ENCODE results near the gene LIN54.
"Not testable (repeated sequence)": the region's sequence is repeated elsewhere in the genome, so short reads cannot be mapped to it uniquely, and the experiment has no call there.

The LIN54 gene

GRCh38 chr4:83010522-83011318, at the start of gene LIN54:
Gene LIN54, minus strand, starts transcription at chr4:83010823. Its CDS starts 25,979 bp downstream, at chr4:82984844.
- DNase-seq (ENCODE audit: low read depth in 2 of 3, low spot score in 2 of 3), result peak; percentile 51 to 61 (median 53)

DNA sequence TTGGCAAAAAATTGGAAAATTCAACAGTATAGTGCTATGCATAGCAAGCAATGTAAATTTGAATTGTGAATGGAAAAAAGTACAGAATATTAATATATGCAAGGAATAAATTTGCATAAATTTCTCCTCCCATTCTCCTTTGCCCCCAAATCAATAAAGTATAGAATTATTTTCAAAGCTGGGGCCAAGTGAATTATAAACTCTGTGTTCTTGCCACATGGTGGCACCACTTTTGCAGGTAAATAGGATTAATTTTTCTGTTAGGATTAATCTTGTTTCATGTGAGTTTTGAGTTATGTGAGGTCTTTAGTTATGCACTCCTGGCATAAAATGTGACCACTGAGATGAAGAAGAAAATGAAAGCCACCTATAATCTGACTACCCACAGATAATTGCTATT, 44.3 kb upstream of the LIN54 start:
- no peak for DNase-seq (ENCODE audit: low read depth in 2 of 3, low spot score in 2 of 3)

DNA sequence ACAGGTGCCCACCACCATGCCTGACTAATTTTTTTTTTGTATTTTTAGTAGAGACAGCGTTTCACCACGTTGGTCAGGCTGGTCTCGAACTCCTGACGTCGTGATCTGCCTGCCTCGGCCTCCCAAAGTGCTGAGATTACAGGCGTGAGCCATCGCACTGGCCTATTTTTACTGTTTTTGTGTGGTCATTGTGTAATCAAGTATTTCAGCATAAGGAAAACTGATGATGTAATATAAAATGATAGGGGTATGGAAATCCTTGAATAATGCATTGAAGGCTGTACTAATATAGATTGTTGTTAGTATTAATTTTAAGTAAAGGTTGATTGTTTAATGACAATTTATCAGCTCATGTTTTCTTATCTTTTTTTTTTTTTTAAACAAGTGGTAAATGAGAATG, 38.2 kb upstream of the LIN54 start:
- DNase-seq (ENCODE audit: low read depth in 2 of 3, low spot score in 2 of 3), result not testable (repeated sequence)

GRCh38 chr4:83046693-83047473, 36.3 kb upstream of the LIN54 start:
- no peak for DNase-seq (ENCODE audit: low read depth in 2 of 3, low spot score in 2 of 3)

- DNase-seq (ENCODE audit: low read depth in 2 of 3, low spot score in 2 of 3), result no peak
Observed at GRCh38 chr4:83043801-83044407, 33.3 kb upstream of the LIN54 start.

GRCh38 chr4:83043157-83043556, 32.5 kb upstream of the LIN54 start:
- not testable (repeated sequence) for DNase-seq (ENCODE audit: low read depth in 2 of 3, low spot score in 2 of 3)

DNA sequence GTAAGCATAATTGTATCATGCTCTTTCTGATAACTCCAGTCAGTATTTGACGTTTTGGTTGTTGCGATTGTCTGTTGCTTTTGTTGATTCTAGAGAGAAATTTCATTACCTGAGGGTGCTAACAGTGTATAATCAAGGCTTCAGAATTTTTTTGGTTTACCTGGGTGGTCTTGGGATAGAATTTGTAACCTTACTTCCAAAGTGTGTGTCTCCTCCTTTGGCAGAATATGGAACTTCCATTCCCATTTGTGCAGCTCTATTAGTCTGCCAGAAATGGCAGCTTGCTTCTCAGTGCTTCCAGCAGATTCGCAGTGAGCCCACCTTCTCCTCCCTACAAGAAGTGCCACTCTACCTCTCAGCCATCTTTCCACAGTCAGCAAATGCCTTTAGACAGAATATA, 29.6 kb upstream of the LIN54 start:
- DNase-seq (ENCODE audit: low read depth in 2 of 3, low spot score in 2 of 3), result no peak

- no peak for DNase-seq (ENCODE audit: low read depth in 2 of 3, low spot score in 2 of 3)
Observed at GRCh38 chr4:83036991-83037665, 26.5 kb upstream of the LIN54 start.

DNA sequence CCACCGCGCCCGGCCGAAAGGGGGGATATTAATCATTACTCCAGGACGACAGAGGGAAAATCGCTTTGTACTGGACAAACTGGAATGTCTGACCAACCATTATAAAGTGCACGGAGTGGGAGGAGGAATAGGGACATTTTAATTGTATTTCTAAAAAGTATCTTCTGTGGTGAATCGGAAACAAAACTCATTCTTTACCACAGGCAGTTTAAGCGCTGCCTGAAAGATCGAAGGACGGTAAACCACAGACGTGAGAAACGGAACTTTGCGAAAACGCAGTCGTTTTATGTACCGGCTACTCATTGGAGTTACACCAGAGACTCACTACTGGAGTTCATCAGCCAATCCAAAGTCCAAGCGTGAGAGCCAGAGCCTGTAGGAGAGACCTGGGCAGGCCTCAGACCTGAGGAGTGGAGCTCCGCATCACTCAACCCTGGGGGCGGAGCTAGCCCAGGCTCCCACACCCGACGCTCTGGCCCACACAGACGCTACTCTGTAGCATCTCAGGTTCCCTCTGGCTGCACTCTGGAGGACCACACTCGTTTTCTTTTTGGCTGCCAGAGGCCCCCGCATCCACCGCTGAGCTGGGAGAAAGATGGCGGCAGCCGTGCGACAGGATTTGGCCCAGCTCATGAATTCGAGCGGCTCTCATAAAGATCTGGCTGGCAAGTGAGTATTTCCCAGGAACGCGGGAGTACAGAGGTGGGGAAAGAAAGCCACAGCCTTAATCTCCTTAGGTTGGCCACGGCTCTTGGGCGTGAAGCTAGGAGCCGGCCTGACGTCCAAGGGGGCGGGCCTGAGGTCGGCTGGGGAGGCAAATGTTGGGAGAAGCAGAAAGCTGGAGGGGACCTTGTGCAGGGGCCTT, 24.2 kb upstream of the LIN54 start, which contains the start of gene COPS4:
TSS of gene COPS4 (plus strand) at position 554 of the 865 bp plus-strand sequence. CDS start at position 596, 42 bp downstream.
- DNase-seq (ENCODE audit: low read depth in 2 of 3, low spot score in 2 of 3), result peak; percentile 53 to 89 (median 81)

- DNase-seq (ENCODE audit: low read depth in 2 of 3, low spot score in 2 of 3), result no peak
Observed at GRCh38 chr4:83029688-83030087, 19.1 kb upstream of the LIN54 start.

GRCh38 chr4:83028976-83029375, 18.4 kb upstream of the LIN54 start:
- DNase-seq (ENCODE audit: low read depth in 2 of 3, low spot score in 2 of 3), result no peak

GRCh38 chr4:83025563-83025962, 14.9 kb upstream of the LIN54 start:
- DNase-seq (ENCODE audit: low read depth in 2 of 3, low spot score in 2 of 3), result no peak

GRCh38 chr4:83024233-83024632, 13.6 kb upstream of the LIN54 start:
- DNase-seq (ENCODE audit: low read depth in 2 of 3, low spot score in 2 of 3), result no peak

DNA sequence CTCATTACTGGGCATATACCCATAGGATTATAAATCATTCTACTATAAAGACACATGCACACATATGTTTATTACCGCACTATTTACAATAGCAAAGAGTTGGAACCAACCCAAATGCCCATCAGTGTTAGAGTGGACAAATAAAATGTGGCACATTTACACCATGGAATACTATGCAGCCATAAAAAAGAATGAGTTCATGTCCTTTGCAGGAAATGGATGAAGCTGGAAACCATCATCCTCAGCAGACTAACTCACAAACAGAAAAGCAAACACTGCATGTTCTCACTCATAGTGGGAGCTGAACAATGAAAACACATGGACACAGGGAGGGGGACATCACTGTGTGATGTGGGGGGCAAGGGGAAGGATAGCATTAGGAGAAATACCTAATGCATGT, 13.0 kb upstream of the LIN54 start:
- not testable (repeated sequence) for DNase-seq (ENCODE audit: low read depth in 2 of 3, low spot score in 2 of 3)

- DNase-seq (ENCODE audit: low read depth in 2 of 3, low spot score in 2 of 3), result no peak
Observed at GRCh38 chr4:83022724-83023450, 12.3 kb upstream of the LIN54 start.

GRCh38 chr4:83019794-83020494, 9.3 kb upstream of the LIN54 start:
- DNase-seq (ENCODE audit: low read depth in 2 of 3, low spot score in 2 of 3), result no peak

DNA sequence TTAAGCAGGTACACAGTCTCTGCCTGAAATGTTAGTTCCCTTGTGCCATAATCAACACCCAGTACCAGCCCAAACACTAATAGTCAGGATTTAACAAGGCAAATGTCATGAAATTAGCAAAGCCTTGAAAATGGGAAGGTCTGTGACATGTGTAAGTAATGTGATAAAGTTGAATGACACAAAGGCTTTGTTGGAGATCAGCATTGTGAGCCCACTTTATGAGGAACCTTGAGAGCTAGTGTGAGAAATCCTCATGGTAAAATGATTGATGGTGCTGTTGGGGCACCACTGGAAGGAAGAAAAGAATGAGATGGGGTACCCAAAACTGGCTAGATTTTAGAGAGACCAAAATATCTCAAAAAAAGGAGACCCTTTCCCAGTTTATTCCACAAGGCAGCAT, 3.3 kb upstream of the LIN54 start:
- DNase-seq (ENCODE audit: low read depth in 2 of 3, low spot score in 2 of 3), result no peak

GRCh38 chr4:83013420-83013867, 2.8 kb upstream of the LIN54 start:
- DNase-seq (ENCODE audit: low read depth in 2 of 3, low spot score in 2 of 3), result no peak

Measured in activated CD8-positive, alpha-beta memory T cell treated with anti-CD3 and anti-CD28 coated beads for 48 hours (primary cell).